ENCODE data around the gene SIDT2. TPM values are rescaled to one million over a fixed set of nuclear protein-coding genes. Genes with fewer than 3 reads are reported as not detected.
A peak's percentile ranks its signal among the peaks of the same experiment; 100 is the strongest.

SIDT2 gene
- total and polyA plus RNA-seq, 2 of the 4 experiments (the other 2 are of a cell fraction), result 7.3 to 30.3 TPM

- TF ChIP-seq CEBPB (IDR thresholded peaks at IDR 0.05; ENCODE audit: low read depth, low read length) (peak; percentile 16; the same call in 1 of the 2 replicates), RCOR1 (IDR thresholded peaks at IDR 0.05; ENCODE audit: insufficient replicate concordance, low read length) (no peak)
- H2BK5ac ChIP-seq (ENCODE audit: low read depth, low read length, poor library complexity, severe bottlenecking), result peak overlapping the region; percentile 49
- H2BK20ac ChIP-seq (ENCODE audit: low read depth, low read length), result no peak overlapping the region
- H4K8ac ChIP-seq (ENCODE audit: low read depth in 2 of 2, low read length in 2 of 2), result no peak overlapping the region
- no peak overlapping the region for H2BK120ac ChIP-seq (ENCODE audit: low read depth, low read length)
- no TSS peak for BruUV-seq (replicated peaks)
- H3K23ac ChIP-seq (ENCODE audit: low read depth, low read length), result peak overlapping the region; percentile 59; the same call in 1 of the 2 replicates
- no peak overlapping the region for H3K56ac ChIP-seq (ENCODE audit: extremely low read depth, insufficient read depth, low read length)
- peaks cover 11% of the 10 kb centered on the region for H3K36me3 ChIP-seq (ENCODE audit: control insufficient read depth, insufficient read depth, low read length)
- in situ Hi-C loops (cut with MboI; ENCODE audit: low sequenced_read_pairs) (no loop called here), intact Hi-C loops (cut with micrococcal nuclease) (no loop called here), dilution Hi-C loops (cut with HindIII; ENCODE audit: low sequenced_read_pairs, unreplicated experiment) (no loop called here)
- H2AK5ac ChIP-seq (ENCODE audit: low read depth, low read length), result no peak overlapping the region
- no peaks in the 10 kb centered on the region for H3K9me3 ChIP-seq (ENCODE audit: control insufficient read depth, insufficient read depth, low read length)
- peaks cover 4% of the 10 kb centered on the region for H3K9me1 ChIP-seq (ENCODE audit: insufficient read depth, low read length)
- H3K4me3 ChIP-seq (ENCODE audit: insufficient read depth, low read depth, low read length), result no peak overlapping the region
- ATAC-seq (ENCODE audit: low read depth) (peak; percentile 1; the same call in 1 of the 2 replicates), DNase-seq (peak; percentile 53)
- H3K14ac ChIP-seq (replicated peaks; ENCODE audit: low read depth, low read length), result no peak overlapping the region
- no peak overlapping the region for H3K9ac ChIP-seq (ENCODE audit: low read depth, low read length)
- H4K91ac ChIP-seq (ENCODE audit: insufficient read depth, low read depth, low read length), result no peak overlapping the region
- H3K27ac ChIP-seq (ENCODE audit: insufficient read depth, low read length), result no peak overlapping the region; the same call in 1 of the 2 replicates
- H3K27me3 ChIP-seq (ENCODE audit: control insufficient read depth, insufficient read depth, low read length), result no peaks in the 10 kb centered on the region
- H3K4me1 ChIP-seq (ENCODE audit: control insufficient read depth, insufficient read depth, low read length), result peaks cover 2% of the 10 kb centered on the region; the same call in 1 of the 2 replicates
- H4K20me1 ChIP-seq (ENCODE audit: insufficient read depth, low read length), result peaks cover 66% of the 10 kb centered on the region
- peaks cover 0 to 28% of the 10 kb centered on the region in 2 experiments; a peak in 1 of 4 replicates for H3K79me1 ChIP-seq (ENCODE audit: low read depth in 1 of 2, low read length in 2 of 2)
- H2AFZ ChIP-seq (replicated peaks; ENCODE audit: low read length, poor library complexity), result no peak overlapping the region
- no peak overlapping the region for H2AK9ac ChIP-seq (replicated peaks; ENCODE audit: low read depth, low read length, poor library complexity)
- 92% methylated on average over 6 of the region's 10 CpGs; no CpG with 5 or more reads in 1 of the 2 experiments for WGBS, 2 experiments (ENCODE audit: extremely low coverage in 2 of 2, insufficient read length in 1 of 2)
- no peak overlapping the region for H3K18ac ChIP-seq (ENCODE audit: low read depth, low read length)
- H3K4me2 ChIP-seq (ENCODE audit: low read depth, low read length), result peak overlapping the region; percentile 27; the same call in 1 of the 2 replicates
- 0 out of 2 replicates have a peak overlapping the region, but pooled peaks have one; percentile 55 for H3K4ac ChIP-seq (ENCODE audit: low read depth, low read length)
- CTCF ChIA-PET, result interaction anchor here (0.6 kb wide), 1 partner anchor 1477 kb away, joined by 3 read pairs; no protein-coding TSS in a partner anchor
- no peak overlapping the region for H2BK15ac ChIP-seq (ENCODE audit: low read depth, low read length)
- no peak overlapping the region for H4K5ac ChIP-seq (ENCODE audit: low read depth, low read length)
- POLR2A ChIA-PET (ENCODE audit: unreplicated experiment), result interaction anchor here (0.6 to 1.1 kb wide), 2 partner anchors 57 to 200 kb away, joined by 3 to 4 read pairs; no protein-coding TSS in a partner anchor
Observed at GRCh38 chr11:117146521-117146920, 32.0 kb upstream of the SIDT2 start.
